ENCODE data around the gene ARHGAP40. TPM values are rescaled to one million over a fixed set of nuclear protein-coding genes. Genes with fewer than 3 reads are reported as not detected.
A peak's percentile ranks its signal among the peaks of the same experiment; 100 is the strongest.

ARHGAP40 gene
- total RNA-seq, 1 donor from 2014 or later, result not detected

- DNase-seq, result no peak
Measured at GRCh38 chr20:38652995-38653394, 51.4 kb downstream of the ARHGAP40 start.

- no peak for DNase-seq
Measured at GRCh38 chr20:38657390-38657789, 55.8 kb downstream of the ARHGAP40 start.

GRCh38 chr20:38658879-38659596 is 57.4 kb downstream of the ARHGAP40 start:
- peak; percentile 54 for DNase-seq

GRCh38 chr20:38659597-38659880 is 57.9 kb downstream of the ARHGAP40 start:
- DNase-seq, result no peak

- no peak for DNase-seq
Measured at GRCh38 chr20:38660429-38660828, 58.8 kb downstream of the ARHGAP40 start.

GRCh38 chr20:38663660-38664059 is 62.1 kb downstream of the ARHGAP40 start:
- no peak for DNase-seq

- DNase-seq, result no peak
Measured at GRCh38 chr20:38664284-38664683, 62.7 kb downstream of the ARHGAP40 start.

- DNase-seq, result no peak
Measured at GRCh38 chr20:38665094-38665493, 63.5 kb downstream of the ARHGAP40 start.

GRCh38 chr20:38665506-38666285 is 64.1 kb downstream of the ARHGAP40 start:
- no peak for DNase-seq

- DNase-seq, result no peak
Measured at GRCh38 chr20:38667417-38667956, 65.9 kb downstream of the ARHGAP40 start.

GRCh38 chr20:38669688-38670087 is 68.1 kb downstream of the ARHGAP40 start:
- no peak for DNase-seq

- no peak for DNase-seq
Measured at GRCh38 chr20:38670786-38671185, 69.2 kb downstream of the ARHGAP40 start.

- DNase-seq, result no peak
Measured at GRCh38 chr20:38671186-38671585, 69.6 kb downstream of the ARHGAP40 start.

- no peak for DNase-seq
Measured at GRCh38 chr20:38671701-38672292, 70.2 kb downstream of the ARHGAP40 start.

- DNase-seq, result no peak
Measured at GRCh38 chr20:38672504-38672903, 70.9 kb downstream of the ARHGAP40 start.

- DNase-seq, result peak; percentile 37
Measured at GRCh38 chr20:38673261-38673660, 71.7 kb downstream of the ARHGAP40 start.

GRCh38 chr20:38673725-38674091 is 72.1 kb downstream of the ARHGAP40 start:
- peak; percentile 43 for DNase-seq

GRCh38 chr20:38674092-38674764 is 72.6 kb downstream of the ARHGAP40 start:
- peak; percentile 76 for DNase-seq

- no peak for DNase-seq
Measured at GRCh38 chr20:38674765-38675133, 73.1 kb downstream of the ARHGAP40 start.

- DNase-seq, result no peak
Measured at GRCh38 chr20:38676576-38676975, 75.0 kb downstream of the ARHGAP40 start.

GRCh38 chr20:38680500-38681306 is 79.1 kb downstream of the ARHGAP40 start:
- peak; percentile 65 for DNase-seq

GRCh38 chr20:38685271-38685670 is 83.7 kb downstream of the ARHGAP40 start:
- no peak for DNase-seq
